WERI-Rb-1 (cell line): ENCODE measurements around the gene MAML3.

ENCODE experiments used
- DNase-seq: peaks from one replicate; pipeline ENCODE4 v3.0.0-alpha.2; 2020
- H3K27ac ChIP-seq: fragments of 250-450 bp; sonication (Bioruptor Pico); 2 replicates; pipeline ENCODE4 v1.5.1; 2020; ENCODE audit warnings: mild to moderate bottlenecking, moderate library complexity
- H3K27me3 ChIP-seq: fragments of 250-450 bp; sonication (Bioruptor Pico); 2 replicates; pipeline ENCODE4 v1.5.1; 2021; ENCODE audit warnings: mild to moderate bottlenecking, low read depth, moderate library complexity; ENCODE audit not compliant: insufficient read depth, severe bottlenecking
- H3K36me3 ChIP-seq: fragments of 250-450 bp; sonication (Bioruptor Pico); 2 replicates; pipeline ENCODE4 v1.5.1; 2020; ENCODE audit warnings: mild to moderate bottlenecking, moderate library complexity
- H3K4me3 ChIP-seq: 2 replicates; pipeline ENCODE4 v1.5.1; 2011; ENCODE audit warnings: low read depth, mild to moderate bottlenecking, control low read depth, low read length
- H3K9me3 ChIP-seq: fragments of 250-450 bp; sonication (Bioruptor Pico); 2 replicates; pipeline ENCODE4 v1.5.1; 2021; ENCODE audit warnings: mild to moderate bottlenecking, moderate library complexity; ENCODE audit not compliant: severe bottlenecking
- CTCF ChIP-seq: IDR thresholded peaks from 2 replicates; pipeline ENCODE4 v1.5.1; 2011; ENCODE audit warnings: low read depth, mild to moderate bottlenecking, control low read depth, inconsistent platforms, low read length

Gene MAML3

GRCh38 chr4:140005699-140006098 is 148.3 kb downstream of the MAML3 start:
- H3K4me3 ChIP-seq: no peak overlapping the region
- H3K27ac ChIP-seq: peak overlapping the region; percentile 72
- no peak for TF ChIP-seq CTCF
- no peaks in the 10 kb centered on the region for H3K27me3 ChIP-seq
- DNase-seq: no peak
- H3K36me3 ChIP-seq: no peaks in the 10 kb centered on the region
- no peaks in the 10 kb centered on the region for H3K9me3 ChIP-seq

GRCh38 chr4:140004922-140005627 is 148.9 kb downstream of the MAML3 start:
- Histone ChIP-seq H3K36me3 (no peaks in the 10 kb centered on the region), H3K27me3 (no peaks in the 10 kb centered on the region), H3K4me3 (peak overlapping the region; percentile 40), H3K9me3 (no peaks in the 10 kb centered on the region), H3K27ac (peak overlapping the region; percentile 72)
- no peak for TF ChIP-seq CTCF
- no peak for DNase-seq

- peak; percentile 57 for DNase-seq
Measured at GRCh38 chr4:140004549-140004895, 149.5 kb downstream of the MAML3 start.

GRCh38 chr4:140003876-140004548 is 150.0 kb downstream of the MAML3 start:
- TF ChIP-seq CTCF: no peak
- Histone ChIP-seq H3K27me3 (no peaks in the 10 kb centered on the region), H3K9me3 (no peaks in the 10 kb centered on the region), H3K36me3 (no peaks in the 10 kb centered on the region), H3K4me3 (peak overlapping the region; percentile 40), H3K27ac (peak overlapping the region; percentile 72)
- DNase-seq: no peak

More at GRCh38 chr4:140004549-140004895, 149.5 kb downstream of the MAML3 start:
- H3K27me3 ChIP-seq: no peaks in the 10 kb centered on the region
- TF ChIP-seq CTCF: no peak
- H3K4me3 ChIP-seq: peak overlapping the region; percentile 40
- no peaks in the 10 kb centered on the region for H3K36me3 ChIP-seq
- H3K9me3 ChIP-seq: no peaks in the 10 kb centered on the region
- H3K27ac ChIP-seq: peak overlapping the region; percentile 72

- H3K9me3 ChIP-seq: peaks cover 3% of the 10 kb centered on the region
- DNase-seq: no peak
- no peak for TF ChIP-seq CTCF
- H3K27ac ChIP-seq: no peak overlapping the region
- no peaks in the 10 kb centered on the region for H3K36me3 ChIP-seq
- no peaks in the 10 kb centered on the region for H3K27me3 ChIP-seq
- no peak overlapping the region for H3K4me3 ChIP-seq
Measured at GRCh38 chr4:140000232-140000631, 153.8 kb downstream of the MAML3 start.
